GM12873 (cell line): ENCODE measurements around the gene DCC.

Experiments used
- CTCF ChIP-seq: IDR thresholded peaks from 2 replicates; pipeline ENCODE4 v1.5.1; 2012; ENCODE audit warnings: low read depth, mild to moderate bottlenecking, moderate library complexity, low read length, control low read depth; ENCODE audit not compliant: insufficient read depth; ENCODE audit errors: missing control alignments

DCC gene

DNA sequence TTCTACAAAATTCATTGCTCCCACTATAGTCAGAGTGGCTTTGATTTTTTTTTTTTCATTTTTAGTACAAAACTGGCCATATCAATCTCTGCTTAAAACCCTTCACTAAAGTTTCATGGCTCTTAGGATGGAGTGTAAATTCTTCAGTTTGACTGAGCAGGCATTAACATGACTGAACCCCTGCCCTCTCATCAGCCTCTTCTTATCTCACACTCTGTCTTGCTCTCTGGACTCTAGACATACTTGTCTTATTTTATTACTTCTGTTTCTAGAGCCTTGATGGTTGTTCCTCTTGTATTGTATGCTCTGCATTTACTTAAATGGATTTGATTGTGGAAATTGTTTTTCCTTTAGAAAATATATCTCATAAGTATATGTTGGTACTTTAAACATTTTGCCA is 272.4 kb downstream of the DCC start:
- no peak for TF ChIP-seq CTCF

DNA sequence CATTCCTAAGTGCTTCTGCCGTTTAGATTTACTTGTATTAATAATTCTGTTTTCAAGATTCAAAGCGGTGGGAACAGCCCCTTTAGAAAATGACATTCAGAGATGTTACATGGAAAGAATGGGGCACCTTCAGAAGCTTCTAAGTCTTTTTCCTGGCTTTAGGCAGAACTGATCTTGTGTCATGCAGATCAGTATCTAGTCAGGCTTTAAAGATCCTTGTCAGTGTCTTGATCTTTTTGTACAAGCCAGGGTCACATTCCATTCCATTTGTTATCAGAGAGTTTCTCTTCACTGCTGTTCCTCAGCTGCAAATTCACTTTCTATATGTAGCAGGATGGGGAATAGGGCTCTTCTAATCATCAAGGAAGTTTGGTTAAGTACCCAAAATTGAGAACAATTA is 275.3 kb downstream of the DCC start:
- TF ChIP-seq CTCF, result no peak

DNA sequence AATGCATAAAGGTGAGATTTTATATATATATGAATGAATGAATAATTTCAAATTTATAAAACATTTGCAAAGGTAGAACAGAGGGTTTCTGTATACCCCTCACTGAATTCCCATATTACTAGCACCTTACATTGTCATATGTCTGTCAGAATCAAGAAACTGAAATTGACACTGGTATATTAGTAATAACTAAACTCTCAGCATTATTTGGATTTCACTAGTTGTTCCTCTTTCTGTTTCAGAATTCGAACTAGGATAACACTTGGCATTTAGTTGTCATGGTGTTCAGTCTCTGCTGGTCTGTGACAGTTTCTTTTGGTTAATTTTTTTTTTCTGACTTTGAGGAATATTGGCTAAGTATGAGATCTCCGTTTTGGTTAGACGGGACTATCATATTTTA is 275.9 kb downstream of the DCC start:
- TF ChIP-seq CTCF, result no peak

GRCh38 chr18:52617931-52618330 is 277.9 kb downstream of the DCC start:
- no peak for TF ChIP-seq CTCF

DNA sequence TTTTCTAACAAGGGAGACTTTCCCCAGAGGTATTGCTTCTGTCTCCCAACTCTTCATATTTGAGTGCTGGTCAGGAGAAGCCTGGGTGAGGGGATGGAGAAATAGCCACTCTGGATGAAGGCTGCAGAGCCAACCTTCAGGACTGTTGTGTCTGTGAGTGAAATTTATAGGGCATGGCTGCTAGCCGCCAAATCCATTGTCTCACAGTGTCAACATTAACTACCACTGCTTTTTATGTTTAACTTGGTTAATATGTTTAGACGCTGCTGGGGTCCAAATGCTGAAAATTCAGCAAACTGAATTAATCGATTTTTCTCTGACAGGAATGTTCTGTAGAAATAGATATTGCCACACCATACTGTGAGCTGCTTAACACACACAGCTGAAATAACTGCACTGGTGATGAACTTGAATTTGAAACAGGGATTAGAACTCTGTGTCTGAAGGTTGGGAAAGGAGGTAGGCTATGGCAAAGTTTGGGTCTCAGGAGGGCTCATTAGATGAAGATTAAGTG is 281.0 kb downstream of the DCC start:
- no peak for TF ChIP-seq CTCF

DNA sequence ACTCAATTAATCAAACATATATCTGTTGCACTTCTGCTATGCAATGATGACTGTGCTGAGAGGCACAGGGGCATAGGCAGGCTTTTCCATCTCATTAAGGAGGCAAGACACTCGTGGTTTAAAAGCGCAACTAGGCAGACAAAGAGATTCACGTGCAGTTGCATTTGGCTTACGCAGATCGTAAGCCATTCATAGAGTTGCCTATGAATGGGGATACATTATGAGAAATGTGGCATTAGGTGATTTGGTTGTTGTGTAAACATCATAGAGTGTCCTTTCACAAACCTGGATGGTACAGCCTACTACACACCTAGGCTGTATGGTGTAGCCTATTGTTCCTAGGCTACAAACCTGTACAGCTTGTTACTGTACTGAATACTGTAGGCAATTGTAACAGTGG is 284.7 kb downstream of the DCC start:
- TF ChIP-seq CTCF, result no peak

GRCh38 chr18:52636536-52636935 is 296.5 kb downstream of the DCC start:
- no peak for TF ChIP-seq CTCF
